Urinary bladder (tissue), 4 donors: ENCODE measurements around the gene FAM162B. TPM values are rescaled to one million over a fixed set of nuclear protein-coding genes. Genes with fewer than 3 reads are reported as not detected.
"Not testable (repeated sequence)": the region's sequence is repeated elsewhere in the genome, so short reads cannot be mapped to it uniquely, and the experiment has no call there.

ENCODE experiments used
- DNase-seq: peaks from one replicate; pipeline ENCODE4 v3.0.0-alpha.2; 2015; ENCODE audit errors: extremely low spot score
- H3K27ac ChIP-seq: one replicate; pipeline ENCODE4 v1.5.1; 2013; ENCODE audit warnings: low read depth, mild to moderate bottlenecking, moderate library complexity
- H3K36me3 ChIP-seq: one replicate; pipeline ENCODE4 v1.6.1; 2013; ENCODE audit warnings: mild to moderate bottlenecking, moderate library complexity; ENCODE audit not compliant: insufficient read depth
- H3K4me1 ChIP-seq: one replicate; pipeline ENCODE4 v1.6.1; 2013; ENCODE audit warnings: mild to moderate bottlenecking, moderate library complexity; ENCODE audit not compliant: insufficient read depth
- H3K4me3 ChIP-seq: one replicate; pipeline ENCODE4 v1.5.1; 2013; ENCODE audit warnings: low read depth, low read length
- WGBS: extraction: QIAGEN DNeasy Blood & Tissue Kit; methylation state at CpG from one replicate; pipeline ENCODE4 v1.1.7; 2013; 5-methylcytosine and 5-hydroxymethylcytosine counted together
- polyA plus RNA-seq: library from polyadenylated mRNA; stranded (reverse); fragments of 200-250 nt; gene quantifications from one replicate; pipeline ENCODE4 v1.2.3, GENCODE V29; 2013
- total RNA-seq: library from RNA; depleted of rRNA; stranded (reverse); fragments of >200 nt; gene quantifications from one replicate; pipeline ENCODE4 v1.2.3, GENCODE V29; 2014
- donor health status: healthy with polysubstance abuse.
- donor health status: healthy.

FAM162B gene
- total and polyA plus RNA-seq, 2 donors = 12.0 to 16.1 TPM

DNA sequence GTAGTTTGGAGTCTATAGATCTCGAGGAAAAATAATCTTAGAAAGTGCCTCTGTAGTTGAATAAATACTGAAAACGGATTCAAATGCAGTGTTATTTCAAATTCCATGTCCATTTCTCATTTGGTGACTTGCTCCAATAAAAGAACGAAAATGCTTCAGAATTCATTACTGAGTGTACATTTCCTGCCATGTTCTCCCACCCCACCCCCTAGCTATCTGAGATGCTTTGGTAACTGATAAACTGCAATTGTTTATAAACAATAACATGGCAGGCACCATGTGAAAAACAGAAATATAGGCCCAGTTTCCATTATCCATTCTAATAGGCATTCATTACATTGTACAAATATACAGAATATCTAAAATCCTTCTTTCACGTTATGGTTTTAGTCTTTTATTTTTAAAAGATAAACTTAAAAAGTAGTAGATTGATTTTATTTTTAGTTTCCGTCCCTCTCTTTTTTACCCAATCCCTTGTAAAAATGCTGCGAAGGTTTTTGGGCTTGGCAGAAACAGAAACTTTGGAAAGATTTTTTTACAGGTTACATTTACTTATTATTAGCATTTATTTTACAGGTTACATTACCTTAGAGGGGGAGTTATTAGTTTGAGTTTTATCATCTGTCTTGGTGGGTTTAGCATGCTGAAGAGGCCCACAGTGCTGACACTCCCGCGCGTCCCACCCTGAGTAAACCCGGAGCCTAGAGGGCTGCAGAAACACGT, 1.5 kb downstream of the FAM162B start:
- 68% methylated on average over 11 of the region's 11 CpGs for WGBS
- Histone ChIP-seq H3K4me1 (no peaks in the 10 kb centered on the region), H3K36me3 (no peaks in the 10 kb centered on the region), H3K4me3 (peak overlapping the region; percentile 67), H3K27ac (peak overlapping the region; percentile 50)
- DNase-seq = no peak

DNA sequence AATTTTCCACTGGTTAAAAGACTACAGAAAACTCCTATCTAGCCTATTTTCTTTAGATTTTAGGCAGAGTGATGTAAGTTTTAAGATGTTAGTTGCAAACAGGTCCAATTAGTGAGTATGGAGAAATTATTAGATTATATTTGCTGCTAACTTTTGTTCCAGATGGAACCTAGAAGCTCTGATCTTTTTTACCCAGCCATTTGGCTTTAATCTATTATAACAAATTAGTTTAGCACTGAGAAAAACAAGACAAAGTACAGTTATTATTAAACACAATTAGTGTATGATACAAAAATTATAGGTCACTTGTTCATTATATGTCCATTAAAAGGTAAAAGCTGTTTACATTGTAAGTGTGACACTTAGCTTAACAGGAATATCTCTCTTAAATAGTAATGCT, 2.5 kb downstream of the FAM162B start:
- Histone ChIP-seq H3K36me3 (no peaks in the 10 kb centered on the region), H3K27ac (no peak overlapping the region), H3K4me1 (no peaks in the 10 kb centered on the region), H3K4me3 (no peak overlapping the region)
- DNase-seq = no peak

- DNase-seq = no peak
Measured at GRCh38 chr6:116762235-116762634, 3.3 kb downstream of the FAM162B start.

GRCh38 chr6:116761779-116762178, 3.7 kb downstream of the FAM162B start:
- H3K4me1 ChIP-seq = no peaks in the 10 kb centered on the region
- WGBS = 66% methylated on average over 4 of the region's 4 CpGs
- H3K27ac ChIP-seq = no peak overlapping the region
- no peak for DNase-seq
- no peaks in the 10 kb centered on the region for H3K36me3 ChIP-seq
- no peak overlapping the region for H3K4me3 ChIP-seq

More at GRCh38 chr6:116762235-116762634, 3.3 kb downstream of the FAM162B start:
- no peak overlapping the region for H3K4me3 ChIP-seq
- H3K27ac ChIP-seq = no peak overlapping the region
- 84% methylated on average over 1 of the region's 1 CpG for WGBS
- H3K4me1 ChIP-seq = no peaks in the 10 kb centered on the region
- H3K36me3 ChIP-seq = no peaks in the 10 kb centered on the region

DNA sequence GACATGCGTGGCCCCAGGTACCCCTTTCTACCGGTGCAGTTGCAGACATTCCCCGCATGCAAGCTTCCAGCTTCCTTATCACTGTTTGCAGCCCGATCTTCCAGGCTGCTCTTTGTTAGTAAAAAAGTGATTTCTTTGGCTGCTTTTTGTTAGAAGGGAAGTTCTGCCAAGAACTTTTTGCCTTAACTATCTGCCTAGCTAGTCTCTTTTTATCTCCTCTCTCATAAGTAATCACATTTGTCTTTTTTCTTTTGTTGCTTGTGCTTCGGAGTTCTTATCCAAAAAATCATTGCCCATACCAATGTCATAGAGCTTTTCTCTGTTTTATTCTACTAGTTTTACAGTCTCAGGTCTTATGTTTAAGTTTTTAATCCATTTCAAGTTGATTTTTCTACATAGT, 20.3 kb downstream of the FAM162B start:
- Histone ChIP-seq H3K4me1 (no peaks in the 10 kb centered on the region), H3K27ac (no peak overlapping the region), H3K4me3 (no peak overlapping the region), H3K36me3 (no peaks in the 10 kb centered on the region)
- WGBS = 60% methylated on average over 5 of the region's 5 CpGs
- no peak for DNase-seq

DNA sequence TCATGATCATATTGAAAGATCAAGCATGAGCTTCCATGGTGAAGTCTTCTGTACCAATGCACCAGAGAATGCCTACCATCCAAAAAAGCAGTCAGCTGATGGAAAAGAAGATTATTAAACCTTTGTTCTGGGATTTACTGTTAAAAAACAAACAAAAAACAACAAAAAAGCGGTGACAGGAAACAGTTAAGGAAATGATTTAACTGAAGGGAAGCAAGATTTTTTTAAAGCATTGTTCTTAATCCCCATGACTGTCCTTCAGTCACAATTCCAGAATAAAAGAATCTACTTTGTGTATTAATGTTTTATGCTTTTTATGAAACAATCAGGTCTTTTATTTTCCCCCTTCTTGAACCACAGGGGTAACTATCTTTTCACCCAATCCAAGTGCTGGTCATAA, 23.9 kb downstream of the FAM162B start:
- no peaks in the 10 kb centered on the region for H3K36me3 ChIP-seq
- no peak overlapping the region for H3K27ac ChIP-seq
- no peaks in the 10 kb centered on the region for H3K4me1 ChIP-seq
- 85% methylated on average over 1 of the region's 1 CpG for WGBS
- no peak overlapping the region for H3K4me3 ChIP-seq
- DNase-seq = no peak

- H3K27ac ChIP-seq, DNase-seq, H3K4me1 ChIP-seq, H3K4me3 ChIP-seq, H3K36me3 ChIP-seq: not testable (repeated sequence)
- WGBS = 92% methylated on average over 3 of the region's 3 CpGs
Measured at GRCh38 chr6:116740486-116740885, 25.0 kb downstream of the FAM162B start.

- WGBS = 97% methylated on average over 3 of the region's 3 CpGs
- Histone ChIP-seq H3K36me3 (no peaks in the 10 kb centered on the region), H3K4me3 (no peak overlapping the region), H3K4me1 (no peaks in the 10 kb centered on the region), H3K27ac (no peak overlapping the region)
- DNase-seq = no peak
Measured at GRCh38 chr6:116737004-116737403, 28.5 kb downstream of the FAM162B start.

DNA sequence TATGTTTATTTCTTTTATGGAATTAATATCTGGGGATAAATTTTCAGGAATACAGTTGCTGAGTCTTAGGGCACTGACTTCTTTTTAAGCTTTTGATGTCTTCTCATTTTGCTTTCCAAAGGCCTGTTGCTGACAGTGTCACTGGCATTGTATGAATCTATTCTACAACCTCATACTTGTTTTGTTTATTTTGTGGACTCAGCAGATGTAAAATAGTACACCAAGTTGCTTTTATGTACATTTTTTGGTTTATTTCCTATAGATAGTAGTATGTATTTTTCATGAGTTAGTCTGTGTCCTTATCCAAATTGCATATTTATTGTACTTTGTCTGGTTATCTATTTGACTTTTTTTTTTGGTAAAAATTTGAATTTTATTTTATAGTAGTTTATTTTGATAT, 35.0 kb downstream of the FAM162B start:
- H3K36me3 ChIP-seq = no peaks in the 10 kb centered on the region
- DNase-seq = no peak
- no peaks in the 10 kb centered on the region for H3K4me1 ChIP-seq
- H3K27ac ChIP-seq = no peak overlapping the region
- H3K4me3 ChIP-seq = no peak overlapping the region

DNA sequence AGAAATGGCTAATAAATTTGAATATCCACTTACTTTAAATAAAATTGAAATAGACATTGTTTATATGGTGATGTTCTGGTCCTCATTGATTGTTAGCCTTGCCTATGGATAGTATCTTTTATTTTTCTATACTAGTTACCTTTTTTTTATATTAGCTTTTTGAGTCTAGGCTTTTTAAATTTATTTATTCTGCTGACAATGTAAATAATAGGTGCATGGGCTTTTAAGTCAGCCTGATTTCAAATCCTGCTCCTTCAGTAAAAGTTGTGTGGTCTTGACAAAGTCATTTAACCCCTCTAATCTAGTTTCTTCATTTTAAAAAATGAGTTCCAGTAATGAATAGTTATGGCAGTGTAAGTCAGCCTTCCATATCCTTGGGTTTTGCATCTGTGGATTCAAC, 38.6 kb downstream of the FAM162B start:
- H3K36me3 ChIP-seq = no peaks in the 10 kb centered on the region
- DNase-seq = no peak

DNA sequence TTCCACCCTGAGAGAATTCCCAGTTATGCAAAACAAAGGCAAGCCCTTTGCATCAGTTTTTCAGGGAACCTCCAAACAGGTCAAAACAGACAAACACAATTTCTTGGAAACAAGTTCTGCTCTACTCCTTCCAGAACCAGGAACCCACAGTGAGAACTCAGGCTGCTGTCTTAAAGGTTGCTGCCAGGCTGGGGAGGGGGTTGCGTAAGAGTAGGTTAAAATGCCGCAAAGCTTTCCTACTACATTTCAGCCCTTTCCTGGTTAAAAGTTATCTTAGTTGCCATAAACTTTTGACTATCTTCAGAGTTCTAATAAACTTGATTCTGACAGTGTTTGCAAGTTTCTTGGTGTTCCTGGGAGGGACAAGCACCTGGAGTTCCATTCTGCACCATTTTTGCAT, 50.8 kb downstream of the FAM162B start:
- no peak overlapping the region for H3K27ac ChIP-seq
- DNase-seq = no peak
- no peaks in the 10 kb centered on the region for H3K4me1 ChIP-seq
- WGBS = over 99% methylated on average over 2 of the region's 2 CpGs
- H3K36me3 ChIP-seq = peaks cover 2% of the 10 kb centered on the region
- H3K4me3 ChIP-seq = no peak overlapping the region

More for the DNA sequence above, 38.6 kb downstream of the FAM162B start:
- H3K4me1 ChIP-seq = no peaks in the 10 kb centered on the region
- H3K27ac ChIP-seq = no peak overlapping the region
- no peak overlapping the region for H3K4me3 ChIP-seq

GRCh38 chr6:116714296-116714695, 51.2 kb downstream of the FAM162B start:
- Histone ChIP-seq H3K4me1 (no peaks in the 10 kb centered on the region), H3K36me3 (peaks cover 2% of the 10 kb centered on the region), H3K4me3 (no peak overlapping the region), H3K27ac (no peak overlapping the region)
- 96% methylated on average over 1 of the region's 1 CpG for WGBS
- DNase-seq = no peak

DNA sequence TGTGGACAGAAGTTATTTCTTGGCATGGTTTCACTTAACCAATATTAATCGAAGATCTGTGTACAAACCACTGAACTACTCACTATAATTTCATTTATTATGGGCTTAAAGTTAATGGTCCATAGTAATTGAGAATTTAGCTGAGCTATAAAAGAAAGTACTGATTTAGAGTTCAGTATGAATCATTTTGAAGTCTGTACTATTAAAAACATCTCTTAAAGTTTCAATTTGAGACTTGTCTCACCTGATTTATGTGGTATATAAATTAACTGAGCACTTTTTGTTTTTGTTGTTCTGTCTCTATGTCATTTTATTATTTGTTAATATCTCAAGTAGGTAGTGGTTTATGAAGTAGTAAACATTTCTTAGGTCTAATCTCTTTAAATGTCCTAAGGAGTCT, 59.6 kb downstream of the FAM162B start:
- H3K4me1 ChIP-seq = no peaks in the 10 kb centered on the region
- H3K36me3 ChIP-seq = no peaks in the 10 kb centered on the region
- no peak for DNase-seq
- H3K27ac ChIP-seq = no peak overlapping the region
- 68% methylated on average over 1 of the region's 1 CpG for WGBS
- H3K4me3 ChIP-seq = no peak overlapping the region

DNA sequence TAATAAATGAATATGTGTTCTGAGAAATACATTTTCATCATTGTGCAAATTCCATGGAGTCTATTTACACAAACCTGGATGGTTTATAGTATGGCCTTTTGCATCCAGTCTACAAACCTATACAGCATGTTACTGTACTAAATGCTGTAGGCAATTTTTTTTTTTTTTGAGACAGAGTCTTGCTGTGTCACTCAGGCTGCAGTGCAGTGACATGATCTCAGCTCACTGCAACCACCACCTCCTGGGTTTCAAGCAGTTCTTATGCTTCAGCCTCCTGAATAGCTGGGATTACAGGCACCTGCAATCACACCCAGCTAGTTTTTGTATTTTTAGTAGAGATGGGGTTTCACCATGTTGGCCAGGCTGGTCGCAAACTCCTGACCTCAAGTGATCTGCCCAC, 61.6 kb downstream of the FAM162B start:
- not testable (repeated sequence) for H3K27ac ChIP-seq, H3K36me3 ChIP-seq, DNase-seq, H3K4me3 ChIP-seq, H3K4me1 ChIP-seq
- WGBS = 98% methylated on average over 1 of the region's 1 CpG
